GM19328 (cell line): ENCODE data around the gene LGALS4.
"Not testable (repeated sequence)": the region's sequence is repeated elsewhere in the genome, so short reads cannot be mapped to it uniquely, and the experiment has no call there.

Experiments used
- ATAC-seq: cut with Tn5 transposase; IDR thresholded peaks from one replicate; pipeline ENCODE4 v1.9.1; 2021; ENCODE audit warnings: mild to moderate bottlenecking, moderate library complexity; ENCODE audit not compliant: unreplicated experiment

The LGALS4 gene

GRCh38 chr19:38797781-38798180 is 15.0 kb downstream of the LGALS4 start:
- not testable (repeated sequence) for ATAC-seq

- no peak for ATAC-seq
Observed at GRCh38 chr19:38796154-38796553, 16.6 kb downstream of the LGALS4 start.

GRCh38 chr19:38795549-38795948 is 17.2 kb downstream of the LGALS4 start:
- no peak for ATAC-seq

GRCh38 chr19:38793671-38794070 is 19.1 kb downstream of the LGALS4 start:
- no peak for ATAC-seq

- no peak for ATAC-seq
Observed at GRCh38 chr19:38793177-38793576, 19.6 kb downstream of the LGALS4 start.

- no peak for ATAC-seq
Observed at GRCh38 chr19:38792250-38793111, 20.3 kb downstream of the LGALS4 start.

GRCh38 chr19:38791451-38792064 is 21.2 kb downstream of the LGALS4 start:
- ATAC-seq, result not testable (repeated sequence)

GRCh38 chr19:38790507-38791403 is 22.0 kb downstream of the LGALS4 start:
- ATAC-seq, result not testable (repeated sequence)

- ATAC-seq, result no peak
Observed at GRCh38 chr19:38788478-38789243, 24.1 kb downstream of the LGALS4 start, which contains the start of gene LGALS7B. Gene LGALS7B (plus strand): TSS chr19:38789200. CDS start chr19:38789227, 27 bp downstream.

- no peak for ATAC-seq
Observed at GRCh38 chr19:38786572-38787265, 26.0 kb downstream of the LGALS4 start.

- ATAC-seq, result not testable (repeated sequence)
Observed at GRCh38 chr19:38786061-38786460, 26.7 kb downstream of the LGALS4 start.

GRCh38 chr19:38785187-38785699 is 27.5 kb downstream of the LGALS4 start:
- ATAC-seq, result no peak

- no peak for ATAC-seq
Observed at GRCh38 chr19:38784224-38784623, 28.5 kb downstream of the LGALS4 start.

GRCh38 chr19:38782212-38782611 is 30.5 kb downstream of the LGALS4 start:
- ATAC-seq, result not testable (repeated sequence)

GRCh38 chr19:38781058-38781457 is 31.7 kb downstream of the LGALS4 start:
- no peak for ATAC-seq

- ATAC-seq, result no peak
Observed at GRCh38 chr19:38780443-38780842, 32.3 kb downstream of the LGALS4 start.

- ATAC-seq, result no peak
Observed at GRCh38 chr19:38778733-38779132, 34.0 kb downstream of the LGALS4 start.

- no peak for ATAC-seq
Observed at GRCh38 chr19:38774181-38774950, 38.4 kb downstream of the LGALS4 start.
